Tibial nerve (tissue), 3 donors: ENCODE results near the gene PYGO2.

Experiments used
- POLR2A ChIP-seq, 2 donors: fragments of 450-650 bp; IDR thresholded peaks; one replicate each; pipeline ENCODE4 v1.6.1; 2017; ENCODE audit warnings: antibody characterized with exemption in 2 of 2, mild to moderate bottlenecking in 2 of 2, moderate library complexity in 2 of 2
- TF ChIP-seq, protein P1 (sequence below), 5 experiments: fragments of 200-600 bp in 3 of 5; fragments of 450-650 bp in 2 of 5; sonication (generic) in 3 of 5; IDR thresholded peaks; one replicate each; pipeline ENCODE4 v1.5.1; 2016 to 2019; ENCODE audit warnings: antibody characterized with exemption in 5 of 5, mild to moderate bottlenecking in 3 of 5, moderate library complexity in 2 of 5

DNA sequence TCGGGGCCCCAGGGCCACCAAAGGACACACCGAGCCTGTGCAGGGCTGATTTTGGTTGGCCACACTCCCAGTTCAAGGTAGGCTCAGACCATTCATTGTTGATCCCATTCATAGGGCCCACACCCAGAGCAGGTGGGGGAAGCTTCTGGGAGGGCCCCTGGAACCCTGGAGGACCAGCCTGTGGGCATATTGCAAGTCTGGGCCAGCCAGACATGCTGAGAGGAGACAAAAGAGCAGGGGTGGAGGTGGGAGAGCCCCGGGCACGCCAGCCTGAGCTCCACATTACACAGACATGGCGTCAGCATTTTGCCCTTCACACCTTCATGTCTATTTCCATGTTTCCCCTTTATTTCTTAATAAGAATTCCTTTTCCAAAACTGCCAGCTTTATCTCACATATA lies 50.7 kb downstream of the PYGO2 start:
- TF ChIP-seq, protein P1, sequence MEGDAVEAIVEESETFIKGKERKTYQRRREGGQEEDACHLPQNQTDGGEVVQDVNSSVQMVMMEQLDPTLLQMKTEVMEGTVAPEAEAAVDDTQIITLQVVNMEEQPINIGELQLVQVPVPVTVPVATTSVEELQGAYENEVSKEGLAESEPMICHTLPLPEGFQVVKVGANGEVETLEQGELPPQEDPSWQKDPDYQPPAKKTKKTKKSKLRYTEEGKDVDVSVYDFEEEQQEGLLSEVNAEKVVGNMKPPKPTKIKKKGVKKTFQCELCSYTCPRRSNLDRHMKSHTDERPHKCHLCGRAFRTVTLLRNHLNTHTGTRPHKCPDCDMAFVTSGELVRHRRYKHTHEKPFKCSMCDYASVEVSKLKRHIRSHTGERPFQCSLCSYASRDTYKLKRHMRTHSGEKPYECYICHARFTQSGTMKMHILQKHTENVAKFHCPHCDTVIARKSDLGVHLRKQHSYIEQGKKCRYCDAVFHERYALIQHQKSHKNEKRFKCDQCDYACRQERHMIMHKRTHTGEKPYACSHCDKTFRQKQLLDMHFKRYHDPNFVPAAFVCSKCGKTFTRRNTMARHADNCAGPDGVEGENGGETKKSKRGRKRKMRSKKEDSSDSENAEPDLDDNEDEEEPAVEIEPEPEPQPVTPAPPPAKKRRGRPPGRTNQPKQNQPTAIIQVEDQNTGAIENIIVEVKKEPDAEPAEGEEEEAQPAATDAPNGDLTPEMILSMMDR (IDR thresholded peaks at IDR 0.05) = no peak
- TF ChIP-seq POLR2A (IDR thresholded peaks at IDR 0.05) = no peak
